Measurements from ENCODE around the gene ZNF276. TPM values are rescaled to one million over a fixed set of nuclear protein-coding genes. Genes with fewer than 3 reads are reported as not detected.

The ZNF276 gene
- total RNA-seq, 4 donors from 2014 or later: 16.1 to 19.2 (median 17.2) TPM

DNA sequence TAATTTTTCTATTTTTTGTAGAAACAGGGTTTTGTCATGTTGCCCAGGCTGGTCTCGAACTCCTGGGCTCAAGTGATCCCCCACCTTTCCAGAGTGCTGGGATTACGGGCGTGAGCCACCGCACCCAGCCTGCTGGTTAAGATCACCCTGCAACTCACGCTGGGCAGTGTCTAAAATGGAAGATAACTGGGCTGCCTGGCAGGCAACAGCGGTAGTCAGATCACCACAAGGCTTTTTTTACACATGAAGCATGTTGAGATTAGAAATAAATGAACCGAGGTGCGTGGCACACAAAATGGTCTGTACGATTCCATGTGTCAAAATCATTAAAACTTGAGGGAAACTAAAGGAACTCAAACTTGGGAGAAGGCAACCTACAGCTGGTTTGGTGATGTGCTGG is 26.7 kb downstream of the ZNF276 start:
- Histone ChIP-seq H3K4me3 (no peak overlapping the region), H3K27ac (replicated peaks in 1 of 4) (no peak overlapping the region), H3K9me3 (no peaks in the 10 kb centered on the region), H3K4me1 (no peaks in the 10 kb centered on the region), H3K27me3 (no peaks in the 10 kb centered on the region), H3K36me3 (no peaks in the 10 kb centered on the region)
- intact Hi-C loops (cut with DNase I): no loop called here
- 88% methylated on average over 9 of the region's 9 CpGs for WGBS
- TF ChIP-seq, protein P1, sequence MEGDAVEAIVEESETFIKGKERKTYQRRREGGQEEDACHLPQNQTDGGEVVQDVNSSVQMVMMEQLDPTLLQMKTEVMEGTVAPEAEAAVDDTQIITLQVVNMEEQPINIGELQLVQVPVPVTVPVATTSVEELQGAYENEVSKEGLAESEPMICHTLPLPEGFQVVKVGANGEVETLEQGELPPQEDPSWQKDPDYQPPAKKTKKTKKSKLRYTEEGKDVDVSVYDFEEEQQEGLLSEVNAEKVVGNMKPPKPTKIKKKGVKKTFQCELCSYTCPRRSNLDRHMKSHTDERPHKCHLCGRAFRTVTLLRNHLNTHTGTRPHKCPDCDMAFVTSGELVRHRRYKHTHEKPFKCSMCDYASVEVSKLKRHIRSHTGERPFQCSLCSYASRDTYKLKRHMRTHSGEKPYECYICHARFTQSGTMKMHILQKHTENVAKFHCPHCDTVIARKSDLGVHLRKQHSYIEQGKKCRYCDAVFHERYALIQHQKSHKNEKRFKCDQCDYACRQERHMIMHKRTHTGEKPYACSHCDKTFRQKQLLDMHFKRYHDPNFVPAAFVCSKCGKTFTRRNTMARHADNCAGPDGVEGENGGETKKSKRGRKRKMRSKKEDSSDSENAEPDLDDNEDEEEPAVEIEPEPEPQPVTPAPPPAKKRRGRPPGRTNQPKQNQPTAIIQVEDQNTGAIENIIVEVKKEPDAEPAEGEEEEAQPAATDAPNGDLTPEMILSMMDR (IDR thresholded peaks at IDR 0.05): no peak
- no peak for TF ChIP-seq POLR2AphosphoS5 (IDR thresholded peaks at IDR 0.05)
- TF ChIP-seq EP300 (IDR thresholded peaks at IDR 0.05): no peak
- TF ChIP-seq POLR2A (IDR thresholded peaks at IDR 0.05; ENCODE audit: low read depth): no peak
- DNase-seq (ENCODE audit: extremely low spot score): no peak

- Histone ChIP-seq H3K4me1 (no peaks in the 10 kb centered on the region), H3K36me3 (no peaks in the 10 kb centered on the region), H3K27me3 (no peaks in the 10 kb centered on the region), H3K9me3 (no peaks in the 10 kb centered on the region), H3K27ac (replicated peaks in 1 of 4) (no peak overlapping the region), H3K4me3 (no peak overlapping the region)
- intact Hi-C loops (cut with DNase I): no loop called here
- no peak for DNase-seq (ENCODE audit: extremely low spot score)
- WGBS: 96% methylated on average over 11 of the region's 11 CpGs
- TF ChIP-seq POLR2A (IDR thresholded peaks at IDR 0.05; ENCODE audit: low read depth) (no peak), EP300 (IDR thresholded peaks at IDR 0.05) (no peak), POLR2AphosphoS5 (IDR thresholded peaks at IDR 0.05) (no peak)
- TF ChIP-seq, protein P1 (IDR thresholded peaks at IDR 0.05): no peak
Measured at GRCh38 chr16:89748921-89749320, 27.6 kb downstream of the ZNF276 start.

- DNase-seq (ENCODE audit: extremely low spot score): no peak
- intact Hi-C loops (cut with DNase I): loop anchor here (5.0 kb wide), 1 partner anchor 113 kb away; no protein-coding TSS in a partner anchor
- no peaks in the 10 kb centered on the region for H3K4me1 ChIP-seq
- 72% methylated on average over 10 of the region's 10 CpGs for WGBS
- H3K4me3 ChIP-seq: no peak overlapping the region
- no peaks in the 10 kb centered on the region for H3K36me3 ChIP-seq
- TF ChIP-seq POLR2A (IDR thresholded peaks at IDR 0.05; ENCODE audit: low read depth): no peak
- TF ChIP-seq EP300 (IDR thresholded peaks at IDR 0.05): no peak
- no peak for TF ChIP-seq POLR2AphosphoS5 (IDR thresholded peaks at IDR 0.05)
- TF ChIP-seq, protein P1 (IDR thresholded peaks at IDR 0.05): no peak
- no peaks in the 10 kb centered on the region for H3K27me3 ChIP-seq
- no peaks in the 10 kb centered on the region for H3K9me3 ChIP-seq
- no peak overlapping the region for H3K27ac ChIP-seq (replicated peaks in 1 of 4)
Measured at GRCh38 chr16:89749637-89750036, 28.3 kb downstream of the ZNF276 start.

- no peak overlapping the region for H3K27ac ChIP-seq (replicated peaks in 1 of 4)
- no peaks in the 10 kb centered on the region for H3K36me3 ChIP-seq
- no peaks in the 10 kb centered on the region for H3K9me3 ChIP-seq
- no peak overlapping the region for H3K4me3 ChIP-seq
- 84% methylated on average over 26 of the region's 26 CpGs for WGBS
- intact Hi-C loops (cut with DNase I): no loop called here
- no peaks in the 10 kb centered on the region for H3K4me1 ChIP-seq
- H3K27me3 ChIP-seq: no peaks in the 10 kb centered on the region
- TF ChIP-seq EP300 (IDR thresholded peaks at IDR 0.05): no peak
- TF ChIP-seq POLR2AphosphoS5 (IDR thresholded peaks at IDR 0.05): no peak
- TF ChIP-seq, protein P1 (IDR thresholded peaks at IDR 0.05): no peak
- no peak for TF ChIP-seq POLR2A (IDR thresholded peaks at IDR 0.05; ENCODE audit: low read depth)
- DNase-seq (ENCODE audit: extremely low spot score): no peak
Measured at GRCh38 chr16:89759746-89760340, 38.5 kb downstream of the ZNF276 start.
